Omental fat pad (tissue), 4 donors: ENCODE data around the gene CEACAM8. TPM values are rescaled to one million over a fixed set of nuclear protein-coding genes. Genes with fewer than 3 reads are reported as not detected.
"Not testable (repeated sequence)": the region's sequence is repeated elsewhere in the genome, so short reads cannot be mapped to it uniquely, and the experiment has no call there.

Experiments used
- ATAC-seq: fragments of 150-250 bp; one replicate; pipeline ENCODE4 v1.9.1; 2016; ENCODE audit warnings: mild to moderate bottlenecking, moderate library complexity; ENCODE audit not compliant: low FRiP score
- DNase-seq: peaks from one replicate; pipeline ENCODE4 v3.0.0-alpha.2; 2019; ENCODE audit warnings: low spot score
- CTCF ChIP-seq, 3 donors: fragments of 450-650 bp; IDR thresholded peaks; one replicate each; pipeline ENCODE4 v1.5.1; 2016 to 2017; ENCODE audit warnings: antibody characterized with exemption in 3 of 3, mild to moderate bottlenecking in 3 of 3, moderate library complexity in 2 of 3
- total RNA-seq, 4 donors: library from RNA; depleted of rRNA; stranded (reverse); fragments of >200 nt; gene quantifications; one replicate each; pipeline ENCODE4 v1.1.0, GENCODE V29; 2016

Gene CEACAM8
- total RNA-seq, 4 donors from 2014 or later: 0.79 TPM; not detected in 3

DNA sequence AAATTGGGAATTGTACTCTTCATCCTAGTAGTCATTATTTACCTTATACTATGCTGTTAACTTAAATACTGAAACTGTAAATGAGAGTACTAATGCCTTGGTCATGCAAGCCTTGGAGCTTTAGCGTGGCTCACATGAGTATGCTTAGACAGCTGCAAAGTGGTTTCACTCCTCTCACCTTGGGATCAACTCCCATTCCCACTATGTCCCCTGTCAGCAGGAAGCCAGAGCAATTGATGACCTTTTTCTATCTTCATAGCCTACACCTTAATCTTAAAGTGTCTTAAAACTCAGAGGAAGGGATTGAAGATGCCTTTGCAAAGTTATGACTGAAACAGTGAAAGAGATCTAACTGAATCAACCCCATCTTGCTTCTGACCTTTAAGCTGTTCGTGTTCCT is 33.2 kb upstream of the CEACAM8 start:
- no peak for DNase-seq
- no peak for ATAC-seq
- TF ChIP-seq CTCF (IDR thresholded peaks at IDR 0.05): no peak

- TF ChIP-seq CTCF (IDR thresholded peaks at IDR 0.05): no peak
- ATAC-seq: no peak
- DNase-seq: no peak
Observed at GRCh38 chr19:42626181-42626580, 31.5 kb upstream of the CEACAM8 start.

GRCh38 chr19:42619271-42619670 is 24.5 kb upstream of the CEACAM8 start:
- no peak for DNase-seq
- no peak for TF ChIP-seq CTCF (IDR thresholded peaks at IDR 0.05)
- no peak for ATAC-seq

DNA sequence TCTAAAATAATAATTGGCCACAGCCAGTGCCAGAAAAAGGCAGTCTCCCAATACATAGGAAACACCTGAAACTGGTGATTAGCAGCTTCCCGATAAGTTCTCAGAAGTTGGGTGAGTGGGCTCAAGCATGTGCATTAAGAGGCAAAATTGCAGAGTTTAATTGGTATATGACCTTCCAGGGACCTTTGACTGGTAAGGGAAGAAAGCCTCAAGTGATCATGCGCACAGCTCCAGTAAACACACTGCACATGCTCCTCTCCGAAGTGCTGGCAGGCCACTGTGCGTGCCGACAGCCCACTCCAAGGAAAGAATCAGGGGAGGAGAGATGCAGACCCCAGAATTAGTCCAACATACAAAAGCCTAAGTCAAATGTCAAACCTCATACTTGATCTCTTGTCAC is 18.9 kb upstream of the CEACAM8 start:
- no peak for DNase-seq

DNA sequence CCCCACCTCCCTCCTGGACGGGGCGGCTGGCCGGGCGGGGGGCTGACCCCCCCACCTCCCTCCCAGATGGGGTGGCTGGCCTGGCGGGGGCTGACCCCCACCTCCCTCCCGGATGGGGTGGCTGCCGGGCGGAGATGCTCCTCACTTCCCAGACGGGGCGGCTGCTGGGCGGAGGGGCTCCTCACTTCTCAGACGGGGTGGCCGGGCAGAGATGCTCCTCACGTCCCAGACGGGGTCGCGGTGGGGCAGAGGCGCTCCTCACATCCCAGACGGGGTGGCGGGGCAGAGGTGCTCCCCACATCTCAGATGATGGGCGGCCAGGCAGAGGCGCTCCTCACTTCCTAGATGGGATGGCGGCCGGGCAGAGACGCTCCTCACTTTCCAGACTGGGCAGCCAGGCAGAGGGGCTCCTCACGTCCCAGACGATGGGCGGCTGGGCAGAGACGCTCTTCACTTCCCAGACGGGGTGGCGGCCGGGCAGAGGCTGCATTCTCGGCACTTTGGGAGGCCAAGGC is 15.7 kb upstream of the CEACAM8 start:
- DNase-seq: not testable (repeated sequence)

More for the DNA sequence above, 18.9 kb upstream of the CEACAM8 start:
- ATAC-seq: no peak
- no peak for TF ChIP-seq CTCF (IDR thresholded peaks at IDR 0.05)

GRCh38 chr19:42606660-42607351 is 12.1 kb upstream of the CEACAM8 start:
- TF ChIP-seq CTCF (IDR thresholded peaks at IDR 0.05): no peak
- DNase-seq (no peak), ATAC-seq (no peak)

More for the DNA sequence above, 15.7 kb upstream of the CEACAM8 start:
- not testable (repeated sequence) for ATAC-seq

DNA sequence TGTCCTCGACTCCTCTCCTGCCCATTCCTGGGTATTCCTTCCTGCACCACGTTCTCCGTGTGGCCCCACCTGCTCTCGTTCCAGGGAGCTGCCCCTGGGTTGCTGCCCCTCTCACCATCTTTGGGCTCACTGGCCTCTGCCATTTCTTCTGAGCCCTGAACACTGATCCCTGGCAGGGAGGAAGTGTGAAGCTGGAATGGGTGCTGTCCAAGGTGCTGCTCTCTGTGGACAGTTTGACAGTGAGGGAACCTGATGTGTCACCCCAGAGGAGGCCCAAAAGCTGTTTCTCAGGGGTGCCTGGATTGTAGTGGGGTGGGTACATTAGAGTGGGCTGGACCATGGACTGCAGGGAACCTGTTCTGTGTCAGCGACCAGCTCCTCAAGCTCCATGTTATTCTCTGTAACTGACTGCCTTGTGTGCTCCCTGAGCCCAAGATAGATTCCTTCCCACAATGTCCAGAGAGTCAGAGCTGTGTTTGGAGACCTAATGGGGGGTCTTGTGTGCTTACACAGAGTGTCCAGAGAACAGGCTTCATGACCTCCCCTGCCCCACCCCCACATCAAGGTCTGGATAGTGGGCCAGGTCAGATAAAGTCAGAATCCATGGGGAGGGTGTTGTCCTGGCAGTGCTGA is 7.2 kb upstream of the CEACAM8 start:
- ATAC-seq (no peak), DNase-seq (no peak)
- TF ChIP-seq CTCF (IDR thresholded peaks at IDR 0.05): no peak
